ENCODE data around the gene ALG3. TPM values are rescaled to one million over a fixed set of nuclear protein-coding genes. Genes with fewer than 3 reads are reported as not detected.

Gene ALG3
- total and polyA plus RNA-seq, 7 donors = 15.8 to 93.7 (median 36.7) TPM

DNA sequence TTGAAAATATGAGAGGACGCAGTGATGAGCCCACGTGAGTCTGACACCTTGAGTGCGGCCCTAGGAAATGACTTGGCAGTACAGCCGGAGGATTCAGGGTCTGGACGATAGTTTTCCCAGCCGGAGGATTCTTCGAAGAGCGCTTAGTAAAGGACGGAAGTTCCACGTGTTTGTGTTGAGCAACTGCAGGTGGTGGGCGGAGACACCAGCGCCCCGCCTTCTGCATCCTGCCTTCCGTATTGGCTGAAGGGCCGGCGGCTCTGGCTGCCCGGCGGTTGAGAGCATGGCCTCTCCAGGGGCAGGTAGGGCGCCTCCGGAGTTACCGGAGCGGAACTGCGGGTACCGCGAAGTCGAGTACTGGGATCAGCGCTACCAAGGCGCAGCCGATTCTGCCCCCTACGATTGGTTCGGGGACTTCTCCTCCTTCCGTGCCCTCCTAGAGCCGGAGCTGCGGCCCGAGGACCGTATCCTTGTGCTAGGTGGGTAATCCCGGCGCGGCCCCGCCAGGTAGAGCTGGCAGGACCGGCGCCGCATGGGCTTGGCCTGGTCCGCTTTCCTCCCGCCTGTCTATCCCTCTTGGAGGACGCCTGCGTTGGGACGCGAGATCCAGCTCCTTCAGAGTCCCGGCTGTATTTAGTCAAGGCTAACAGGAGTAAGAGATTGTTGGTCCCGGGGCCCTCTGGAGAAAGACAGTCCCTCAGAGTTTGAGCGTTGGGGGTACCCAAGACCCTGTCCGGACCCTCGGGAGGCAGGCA is 827 bp upstream of the ALG3 start, which contains the start of gene EEF1AKMT4:
Gene EEF1AKMT4 (plus strand): TSS at position 261 of the 755 bp plus-strand sequence. CDS start 23 bp downstream, at position 284.
- 0% methylated on average over 52 to 54 of the region's 54 CpGs for WGBS, 3 donors
- peak; percentile 97 to 98 (median 97) for ATAC-seq

GRCh38 chr3:184242297-184242685 is 6.5 kb downstream of the ALG3 start:
- H3K27ac ChIP-seq = no peak overlapping the region
- H3K4me1 ChIP-seq = peaks cover 2% of the 10 kb centered on the region
- intact Hi-C loops (cut with DNase I) = loop anchor here (5.0 to 10.0 kb wide), 2 partner anchors 87 to 95 kb away; partner anchors contain the start of gene DVL3 (in 1 of the 2)
- DNase-seq (no peak), ATAC-seq (peak in 1 of 4 donors; percentile 7)
- no peaks in the 10 kb centered on the region for H3K27me3 ChIP-seq (ENCODE audit: insufficient read depth in 3 of 3, low read length in 2 of 3)
- WGBS, 3 donors = 75 to 88% (median 81%) methylated on average over 5 of the region's 5 CpGs
- H3K36me3 ChIP-seq (ENCODE audit: insufficient read depth in 1 of 2, low read depth in 1 of 2) = peaks cover 14 to 40% of the 10 kb centered on the region in 2 donors
- H3K9me3 ChIP-seq = no peaks in the 10 kb centered on the region
- no peak overlapping the region for H3K4me3 ChIP-seq
- TF ChIP-seq CTCF (IDR thresholded peaks at IDR 0.05) = no peak

More for the DNA sequence above, 827 bp upstream of the ALG3 start, which contains the start of gene EEF1AKMT4:
- peak; percentile 96 to 98 for DNase-seq
- Histone ChIP-seq H3K4me3 (peak within 1 kb of the TSS; percentile 79), H3K27me3 (ENCODE audit: insufficient read depth in 3 of 3, low read length in 2 of 3) (no peaks in the 10 kb centered on the region), H3K27ac (peak within 1 kb of the TSS; percentile 90), H3K9me3 (no peaks in the 10 kb centered on the region), H3K36me3 (ENCODE audit: insufficient read depth in 1 of 2, low read depth in 1 of 2) (peaks cover 5 to 13% of the 10 kb centered on the region in 2 donors), H3K4me1 (peaks cover 15% of the 10 kb centered on the region)
- intact Hi-C loops (cut with DNase I) = loop anchor here (2.0 to 10.0 kb wide), 5 partner anchors 63 to 355 kb away; partner anchors contain the start of genes ABCF3 (in 2 of the 2) and DVL3 (in 2 of the 2)
- TF ChIP-seq CTCF (IDR thresholded peaks at IDR 0.05) = peak; percentile 55

DNA sequence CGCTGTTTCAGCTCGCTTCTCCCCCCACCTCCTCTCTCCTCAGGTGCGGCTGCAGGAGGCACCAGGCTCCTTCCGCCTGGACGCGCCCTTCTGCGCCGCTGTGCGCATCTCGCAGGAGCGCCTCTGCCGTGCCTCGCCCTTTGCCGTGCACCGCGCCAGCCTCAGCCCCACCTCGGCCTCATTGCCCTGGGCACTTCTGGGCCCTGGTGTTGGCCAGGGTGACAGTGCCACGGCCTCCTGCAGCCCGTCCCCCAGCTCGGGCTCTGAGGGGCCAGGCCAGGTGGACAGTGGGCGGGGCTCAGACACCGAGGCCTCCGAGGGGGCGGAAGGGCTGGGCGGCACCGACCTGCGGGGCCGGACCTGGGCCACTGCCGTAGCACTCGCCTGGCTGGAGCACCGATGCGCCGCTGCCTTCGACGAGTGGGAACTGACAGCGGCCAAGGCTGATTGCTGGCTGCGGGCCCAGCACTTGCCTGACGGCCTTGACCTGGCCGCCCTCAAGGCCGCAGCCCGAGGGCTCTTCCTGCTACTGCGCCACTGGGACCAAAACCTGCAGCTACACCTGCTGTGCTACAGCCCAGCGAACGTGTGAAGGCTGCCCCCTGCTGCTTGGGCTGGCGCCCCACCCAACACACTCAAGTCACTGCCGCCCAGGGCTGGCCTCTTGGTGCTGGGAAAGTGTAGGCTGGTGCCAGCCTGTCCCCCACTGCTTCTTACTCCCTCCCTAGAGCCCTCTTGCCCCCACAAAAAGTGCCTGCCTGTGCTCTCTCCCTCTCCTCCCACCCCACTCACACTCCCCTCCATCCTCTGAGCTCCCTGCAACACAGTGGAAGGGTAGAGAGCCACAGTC is 7.1 kb downstream of the ALG3 start:
- peak; percentile 47 for TF ChIP-seq CTCF (IDR thresholded peaks at IDR 0.05)
- intact Hi-C loops (cut with DNase I) = loop anchor here (5.0 to 10.0 kb wide), 2 partner anchors 87 to 94 kb away; partner anchors contain the start of gene DVL3 (in 1 of the 2)
- Histone ChIP-seq H3K36me3 (ENCODE audit: insufficient read depth in 1 of 2, low read depth in 1 of 2) (peaks cover 14 to 40% of the 10 kb centered on the region in 2 donors), H3K9me3 (no peaks in the 10 kb centered on the region), H3K27me3 (ENCODE audit: insufficient read depth in 3 of 3, low read length in 2 of 3) (no peaks in the 10 kb centered on the region), H3K27ac (no peak overlapping the region), H3K4me3 (no peak overlapping the region), H3K4me1 (no peaks in the 10 kb centered on the region)
- ATAC-seq (peak; percentile 50 to 80 (median 76)), DNase-seq (peak in 1 of 2 donors; percentile 66)
- 15 to 23% (median 18%) methylated on average over 26 to 46 of the region's 46 CpGs for WGBS, 3 donors

DNA sequence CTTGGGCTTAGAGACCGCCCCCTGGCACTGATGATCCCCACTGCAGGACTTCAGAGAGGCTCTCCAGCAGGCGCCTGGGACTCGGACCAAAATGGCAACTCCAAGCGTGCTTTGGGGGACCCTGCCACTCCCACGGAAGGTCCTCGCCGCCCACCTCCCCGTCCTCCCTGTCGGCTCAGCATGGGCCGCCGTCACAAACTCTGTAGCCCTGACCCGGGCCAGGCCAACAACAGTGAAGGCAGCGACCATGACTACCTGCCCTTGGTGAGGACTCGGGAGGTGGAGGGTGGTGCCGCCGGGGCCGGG is 7.7 kb downstream of the ALG3 start:
- no peaks in the 10 kb centered on the region for H3K9me3 ChIP-seq
- ATAC-seq (peak; percentile 20 to 28 (median 22)), DNase-seq (no peak)
- H3K4me1 ChIP-seq = no peaks in the 10 kb centered on the region
- H3K27ac ChIP-seq = no peak overlapping the region
- 23 to 34% (median 34%) methylated on average over 16 to 17 of the region's 17 CpGs for WGBS, 3 donors
- intact Hi-C loops (cut with DNase I) = loop anchor here (5.0 to 10.0 kb wide), 2 partner anchors 86 to 94 kb away; partner anchors contain the start of gene DVL3 (in 1 of the 2)
- no peak for TF ChIP-seq CTCF (IDR thresholded peaks at IDR 0.05)
- H3K4me3 ChIP-seq = no peak overlapping the region
- H3K36me3 ChIP-seq (ENCODE audit: insufficient read depth in 1 of 2, low read depth in 1 of 2) = peaks cover 14 to 40% of the 10 kb centered on the region in 2 donors
- peaks cover 0 to 3% (median 0%) of the 10 kb centered on the region in 3 donors for H3K27me3 ChIP-seq (ENCODE audit: insufficient read depth in 3 of 3, low read length in 2 of 3)

Measured in psoas muscle (tissue), 8 donors.